RPMI8226 (cell line): ENCODE results near the gene TEKT2.

Source experiments
- DNase-seq: peaks from one replicate; pipeline ENCODE4 v3.0.0-alpha.2; 2015

Gene TEKT2

GRCh38 chr1:36107394-36107793, 23.5 kb downstream of the TEKT2 start:
- no peak for DNase-seq

- no peak for DNase-seq
These were observed 24.4 kb downstream of the TEKT2 start for GRCh38 chr1:36108314-36108713.

- DNase-seq = peak; percentile 61
These were observed 25.3 kb downstream of the TEKT2 start for GRCh38 chr1:36109041-36109679.

- no peak for DNase-seq
These were observed 27.3 kb downstream of the TEKT2 start for GRCh38 chr1:36111151-36111550.

- DNase-seq = no peak
These were observed 28.9 kb downstream of the TEKT2 start for GRCh38 chr1:36112823-36113222.

- no peak for DNase-seq
These were observed 30.5 kb downstream of the TEKT2 start for GRCh38 chr1:36114371-36114770.

- no peak for DNase-seq
These were observed 31.3 kb downstream of the TEKT2 start for GRCh38 chr1:36115200-36115669.

- DNase-seq = no peak
These were observed 32.0 kb downstream of the TEKT2 start for GRCh38 chr1:36115931-36116330.

GRCh38 chr1:36116901-36117300, 33.0 kb downstream of the TEKT2 start:
- no peak for DNase-seq

GRCh38 chr1:36118447-36119204, 34.7 kb downstream of the TEKT2 start:
- no peak for DNase-seq

- DNase-seq = no peak
These were observed 35.6 kb downstream of the TEKT2 start for GRCh38 chr1:36119456-36119855.

GRCh38 chr1:36122062-36123030, 38.5 kb downstream of the TEKT2 start:
- DNase-seq = no peak

GRCh38 chr1:36123356-36123755, 39.5 kb downstream of the TEKT2 start:
- DNase-seq = peak; percentile 19

- no peak for DNase-seq
These were observed 40.7 kb downstream of the TEKT2 start for GRCh38 chr1:36124404-36125128.

- DNase-seq = no peak
These were observed 41.5 kb downstream of the TEKT2 start, which contains the start of gene COL8A2 for GRCh38 chr1:36125129-36125991. TSS of gene COL8A2 (minus strand) at chr1:36125222. CDS start at chr1:36100242, 24,980 bp downstream.

GRCh38 chr1:36126005-36126716, 42.3 kb downstream of the TEKT2 start:
- no peak for DNase-seq

- DNase-seq = no peak
These were observed 43.1 kb downstream of the TEKT2 start for GRCh38 chr1:36126797-36127500.

GRCh38 chr1:36128126-36128904, 44.4 kb downstream of the TEKT2 start:
- no peak for DNase-seq

- no peak for DNase-seq
These were observed 45.0 kb downstream of the TEKT2 start for GRCh38 chr1:36128905-36129206.
